Stimulated activated CD8-positive, alpha-beta memory T cell treated with anti-CD3 and anti-CD28 coated beads, Interleukin-4, amount 100 ng/mL, for 4 hours (primary cell): Measurements from ENCODE around the gene CRB2.

Source experiments
- DNase-seq, 2 donors: peaks; one replicate each; pipeline ENCODE4 v3.0.0-alpha.2; 2020; ENCODE audit warnings: low read depth in 2 of 2, low spot score in 1 of 2

The CRB2 gene

GRCh38 chr9:123419091-123419490 lies 63.1 kb downstream of the CRB2 start:
- no peak for DNase-seq

GRCh38 chr9:123419721-123420591 lies 64.0 kb downstream of the CRB2 start:
- no peak for DNase-seq

DNA sequence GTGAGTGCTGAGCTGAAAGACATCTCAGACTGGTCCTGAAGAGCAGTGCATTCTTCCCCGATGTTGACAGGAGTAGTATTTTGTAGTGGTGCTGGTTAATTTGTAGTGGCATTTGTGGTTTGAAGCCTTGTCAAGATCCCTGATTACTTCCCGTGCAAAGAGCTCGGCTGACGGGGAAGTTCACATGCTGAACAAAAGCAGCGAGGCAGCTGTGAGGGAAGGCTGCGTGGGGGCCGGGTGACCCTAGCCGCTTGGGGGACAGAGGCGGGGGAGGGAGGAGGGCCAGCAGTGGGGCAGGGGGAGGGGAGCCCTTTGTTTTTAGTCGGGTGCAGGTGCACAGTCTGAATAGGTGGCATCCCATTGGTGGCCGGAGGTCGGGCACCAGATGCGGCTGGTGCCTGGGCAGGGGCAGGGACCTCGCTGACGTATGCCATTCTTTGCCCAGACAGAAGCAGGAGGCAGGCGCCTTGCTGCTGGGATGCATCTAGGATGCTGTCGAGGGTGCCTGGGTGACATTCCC lies 64.7 kb downstream of the CRB2 start:
- DNase-seq = no peak

DNA sequence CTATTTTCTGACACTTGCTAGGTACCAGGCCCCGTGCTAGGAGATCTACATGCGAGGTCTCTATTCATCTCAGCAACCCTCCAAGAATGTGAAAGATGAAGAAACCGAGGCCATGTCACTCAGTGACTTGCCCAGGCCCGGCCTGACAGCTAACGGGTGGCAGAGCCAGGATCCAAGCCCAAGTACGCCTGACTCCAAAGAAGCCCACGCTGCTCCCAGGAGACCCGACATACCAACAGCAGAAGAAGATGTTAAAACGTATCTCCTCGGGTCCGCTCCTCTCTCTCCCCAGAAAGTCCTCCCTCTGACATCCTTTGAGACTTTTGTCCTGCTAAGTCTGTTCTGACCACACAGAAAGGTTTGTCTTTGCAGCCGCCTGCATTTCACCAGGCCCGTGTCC lies 65.2 kb downstream of the CRB2 start:
- no peak for DNase-seq

DNA sequence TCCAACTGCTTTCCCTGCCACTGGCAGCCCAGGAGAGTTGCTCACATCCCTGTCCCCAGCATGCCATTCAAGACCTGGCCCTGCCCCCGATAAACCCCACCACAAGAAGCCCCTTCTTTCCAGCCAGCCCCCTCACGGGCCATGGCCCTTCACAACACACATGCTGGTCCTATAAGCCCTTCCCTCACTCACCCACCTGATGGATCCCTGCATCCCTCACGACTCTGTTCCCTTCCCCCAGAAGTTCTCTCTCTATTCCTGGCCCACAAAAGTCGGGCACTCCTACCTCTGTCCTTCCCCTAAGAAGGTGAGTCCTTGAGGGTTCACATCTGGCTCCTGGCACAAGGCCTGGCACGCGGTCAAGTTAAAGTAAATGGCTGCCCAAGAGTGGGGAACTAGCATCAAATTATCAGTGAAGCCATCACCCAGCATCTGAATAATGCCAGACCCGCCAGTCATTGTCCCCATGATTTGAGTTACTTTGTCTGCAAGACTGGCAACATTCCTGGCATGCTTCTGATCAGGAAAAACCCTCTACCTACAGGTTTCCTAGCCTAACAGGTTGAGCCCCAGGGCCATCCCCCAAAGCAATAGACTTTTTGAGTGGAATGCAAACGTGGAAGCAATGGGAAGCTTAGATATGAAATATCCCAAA lies 65.9 kb downstream of the CRB2 start:
- no peak for DNase-seq

DNA sequence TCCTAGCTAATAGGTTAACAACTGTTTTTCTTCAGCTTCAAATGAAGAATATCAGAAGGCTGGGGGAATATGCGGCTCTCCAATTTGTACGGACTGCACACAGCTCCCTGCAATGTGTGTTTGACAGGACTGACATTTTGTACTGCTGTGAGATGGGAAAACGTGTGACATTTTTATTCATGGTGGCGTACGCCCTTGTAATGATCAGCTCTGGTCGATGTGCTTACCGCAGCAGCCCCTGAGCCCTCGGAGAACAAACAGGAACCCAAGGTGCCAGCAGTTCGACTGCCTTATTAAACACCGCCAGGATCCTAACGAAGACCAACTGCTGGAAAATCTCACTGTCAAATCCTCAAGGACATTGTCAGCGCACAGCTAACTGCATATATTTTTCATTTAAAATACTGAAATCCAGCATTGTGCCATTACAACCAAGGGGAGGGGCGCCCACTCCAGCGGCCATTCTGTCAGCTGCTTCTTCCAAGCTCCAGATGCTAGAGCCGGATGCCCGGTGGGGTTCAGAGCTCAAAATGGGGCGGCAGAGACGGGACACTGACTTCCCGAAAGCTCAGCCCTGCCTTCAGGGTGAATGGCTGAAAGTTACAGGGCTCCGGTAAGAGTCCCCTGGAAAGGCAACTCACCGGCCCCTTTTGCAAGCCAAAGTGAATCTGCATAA lies 66.8 kb downstream of the CRB2 start:
- no peak for DNase-seq

DNA sequence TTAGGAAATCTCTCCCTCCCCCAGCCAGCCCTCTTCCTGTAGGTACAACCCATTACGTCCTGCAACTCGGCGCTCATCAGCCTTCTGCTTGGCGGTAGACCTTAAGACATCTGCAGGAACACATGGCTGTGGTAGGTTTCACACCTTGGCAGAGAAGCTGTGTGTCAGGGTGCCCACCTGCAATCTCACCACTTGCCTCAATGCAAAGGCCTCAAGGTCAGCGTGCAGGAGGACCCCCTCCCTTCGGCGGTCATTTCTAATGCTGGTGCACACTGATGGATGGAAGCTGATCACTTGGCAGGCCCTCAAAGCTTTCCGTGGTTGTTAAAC lies 67.3 kb downstream of the CRB2 start:
- DNase-seq = no peak

- DNase-seq = no peak
Observed at GRCh38 chr9:123424131-123424530, 68.1 kb downstream of the CRB2 start.

GRCh38 chr9:123424552-123425225 lies 68.7 kb downstream of the CRB2 start:
- no peak for DNase-seq

- no peak for DNase-seq
Observed at GRCh38 chr9:123425261-123425821, 69.3 kb downstream of the CRB2 start.

DNA sequence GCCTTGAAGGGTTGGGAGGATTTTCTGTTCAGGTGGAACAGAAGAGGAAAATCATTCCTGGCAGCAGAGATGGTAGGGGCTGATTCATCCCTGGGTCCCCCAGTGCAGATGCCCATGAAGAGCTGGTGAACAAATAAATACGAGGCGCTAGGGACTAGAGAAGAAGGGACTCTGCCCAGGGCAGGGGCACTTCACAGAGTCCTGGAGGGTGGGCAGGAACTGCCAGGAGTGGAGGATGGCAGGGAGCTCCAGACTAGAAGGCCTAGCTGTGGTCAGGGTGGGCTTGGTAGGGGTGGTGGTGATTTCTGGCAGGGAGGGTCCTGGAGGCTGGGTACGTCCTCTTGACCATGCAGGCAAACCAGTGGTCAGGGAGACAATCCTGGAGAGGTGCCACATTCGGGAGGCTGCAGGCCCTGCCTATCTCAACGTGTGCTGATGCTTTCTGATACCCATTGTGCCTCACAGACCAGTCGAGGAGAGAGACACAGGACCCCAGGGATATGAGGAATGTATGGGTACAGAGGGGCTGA lies 69.9 kb downstream of the CRB2 start:
- no peak for DNase-seq

DNA sequence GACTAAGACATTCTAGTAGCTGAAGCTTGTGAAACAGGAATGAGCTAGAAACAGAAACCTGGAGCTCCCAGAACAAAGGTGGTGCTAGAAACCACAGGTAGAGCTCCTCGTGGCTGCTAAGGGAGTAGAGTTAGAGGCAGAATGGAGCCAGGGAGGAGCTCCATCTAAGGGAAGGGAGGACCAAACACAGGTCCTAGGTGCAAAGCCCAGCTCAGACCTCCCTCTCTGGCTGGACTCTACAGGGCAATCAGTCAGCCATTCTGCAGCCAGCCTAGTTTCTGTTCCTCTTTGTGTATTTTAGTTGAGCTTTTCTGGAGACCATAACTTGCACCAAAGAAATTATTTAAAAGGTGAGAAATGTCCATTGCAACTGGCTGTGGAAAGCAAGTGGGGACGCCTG lies 70.4 kb downstream of the CRB2 start:
- no peak for DNase-seq
